ENCODE data around the gene HTRA2.
A peak's percentile ranks its signal among the peaks of the same experiment; 100 is the strongest.

GRCh38 chr2:74532222-74532621, 2.5 kb downstream of the HTRA2 start:
- TF ChIP-seq CTCF (IDR thresholded peaks at IDR 0.05) = peak in 3 of 6 experiments; percentile 20 to 29 (median 27)
- no peak for TF ChIP-seq POLR2A (IDR thresholded peaks at IDR 0.05)
